ENCODE data around the gene OPN1MW3.
A peak's percentile ranks its signal among the peaks of the same experiment; 100 is the strongest.

The OPN1MW3 gene

DNA sequence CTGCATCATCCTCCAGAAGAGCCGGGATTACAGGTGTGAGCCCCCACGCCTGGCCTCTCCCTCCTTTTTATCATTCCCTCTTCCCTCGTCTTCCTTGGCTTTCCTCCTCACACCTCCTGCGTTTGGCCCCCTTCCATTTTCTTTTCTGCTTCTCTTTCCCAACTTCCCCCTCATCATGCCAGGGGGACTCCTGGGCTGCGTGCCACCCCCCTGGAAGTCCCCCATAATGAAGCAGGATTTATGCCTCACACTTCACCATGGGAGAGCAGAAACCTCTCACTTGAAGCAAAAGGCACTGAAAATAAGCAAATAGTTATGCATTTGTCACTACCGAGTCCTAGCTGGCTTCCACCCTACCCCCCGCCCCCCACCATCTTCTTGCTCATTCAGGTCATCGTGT, 46.1 kb downstream of the OPN1MW3 start:
- TF ChIP-seq, protein P1, sequence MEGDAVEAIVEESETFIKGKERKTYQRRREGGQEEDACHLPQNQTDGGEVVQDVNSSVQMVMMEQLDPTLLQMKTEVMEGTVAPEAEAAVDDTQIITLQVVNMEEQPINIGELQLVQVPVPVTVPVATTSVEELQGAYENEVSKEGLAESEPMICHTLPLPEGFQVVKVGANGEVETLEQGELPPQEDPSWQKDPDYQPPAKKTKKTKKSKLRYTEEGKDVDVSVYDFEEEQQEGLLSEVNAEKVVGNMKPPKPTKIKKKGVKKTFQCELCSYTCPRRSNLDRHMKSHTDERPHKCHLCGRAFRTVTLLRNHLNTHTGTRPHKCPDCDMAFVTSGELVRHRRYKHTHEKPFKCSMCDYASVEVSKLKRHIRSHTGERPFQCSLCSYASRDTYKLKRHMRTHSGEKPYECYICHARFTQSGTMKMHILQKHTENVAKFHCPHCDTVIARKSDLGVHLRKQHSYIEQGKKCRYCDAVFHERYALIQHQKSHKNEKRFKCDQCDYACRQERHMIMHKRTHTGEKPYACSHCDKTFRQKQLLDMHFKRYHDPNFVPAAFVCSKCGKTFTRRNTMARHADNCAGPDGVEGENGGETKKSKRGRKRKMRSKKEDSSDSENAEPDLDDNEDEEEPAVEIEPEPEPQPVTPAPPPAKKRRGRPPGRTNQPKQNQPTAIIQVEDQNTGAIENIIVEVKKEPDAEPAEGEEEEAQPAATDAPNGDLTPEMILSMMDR (IDR thresholded peaks at IDR 0.05; ENCODE audit: low read depth, low read length) = no peak
- in situ Hi-C loops (cut with HindIII; ENCODE audit: low sequenced_read_pairs) = no loop called here

DNA sequence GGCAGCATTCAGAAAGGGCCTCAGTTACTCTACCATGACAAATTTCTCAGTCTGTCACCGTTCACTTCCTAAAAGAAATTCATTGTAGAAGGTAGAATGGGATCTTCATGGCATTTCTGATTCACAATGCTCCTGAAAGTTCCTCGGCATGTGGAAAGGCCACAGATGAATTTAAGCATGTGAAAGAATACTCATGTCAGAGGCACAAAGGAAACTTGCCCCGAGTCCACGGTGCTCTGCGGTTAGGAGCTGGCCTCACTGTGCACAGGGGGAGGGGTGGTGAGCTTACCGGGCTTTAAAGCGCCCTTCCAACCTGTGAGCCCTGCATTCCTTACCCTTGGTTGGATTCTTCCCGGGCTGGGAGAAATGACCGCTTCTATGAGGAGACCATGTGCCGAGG, 47.5 kb downstream of the OPN1MW3 start:
- TF ChIP-seq, protein P1 (IDR thresholded peaks at IDR 0.05; ENCODE audit: low read depth, low read length) = no peak
- in situ Hi-C loops (cut with HindIII; ENCODE audit: low sequenced_read_pairs) = no loop called here

More for the DNA sequence above, 46.1 kb downstream of the OPN1MW3 start:
- H3K4me3 ChIP-seq (ENCODE audit: low read depth, low read length) = no peak overlapping the region
- DNase-seq (ENCODE audit: low read depth, low spot score) = no peak

DNA sequence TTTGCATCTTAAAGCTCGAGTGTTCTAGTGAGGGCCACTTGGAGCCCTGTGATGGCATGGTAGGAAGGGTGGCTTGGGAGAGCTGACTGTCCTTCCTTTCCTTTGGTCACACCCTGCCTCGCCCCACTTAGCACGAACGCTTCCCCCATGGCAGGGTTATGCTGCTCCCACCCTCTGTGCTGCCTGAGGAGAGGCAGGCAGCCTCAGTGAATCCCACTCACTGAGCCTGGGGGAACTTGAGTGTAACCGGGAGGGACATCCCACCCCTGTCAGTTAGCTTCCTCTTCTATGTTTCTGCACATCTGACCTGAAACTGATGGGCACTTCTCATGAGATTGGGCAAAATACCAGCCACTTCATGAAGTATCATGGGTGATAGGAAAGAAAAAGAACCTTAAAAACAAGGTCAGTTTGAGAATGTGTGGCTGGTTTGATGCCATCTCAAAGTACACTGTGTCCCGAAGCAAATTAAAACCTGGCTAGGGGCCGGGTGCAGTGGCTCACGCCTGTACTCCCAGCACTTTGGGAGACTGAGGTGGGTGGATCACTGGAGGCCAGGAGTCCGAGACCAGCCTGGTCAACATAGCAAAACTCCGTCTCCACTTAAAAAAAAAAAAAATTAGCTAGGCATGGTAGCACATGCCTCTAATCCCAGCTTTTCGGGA, 48.3 kb downstream of the OPN1MW3 start:
- no peak overlapping the region for H3K4me3 ChIP-seq (ENCODE audit: low read depth, low read length)
- no peak for DNase-seq (ENCODE audit: low read depth, low spot score)
- in situ Hi-C loops (cut with HindIII; ENCODE audit: low sequenced_read_pairs) = no loop called here
- TF ChIP-seq, protein P1 (IDR thresholded peaks at IDR 0.05; ENCODE audit: low read depth, low read length) = no peak

More for the DNA sequence above, 47.5 kb downstream of the OPN1MW3 start:
- no peak for DNase-seq (ENCODE audit: low read depth, low spot score)
- H3K4me3 ChIP-seq (ENCODE audit: low read depth, low read length) = no peak overlapping the region

DNA sequence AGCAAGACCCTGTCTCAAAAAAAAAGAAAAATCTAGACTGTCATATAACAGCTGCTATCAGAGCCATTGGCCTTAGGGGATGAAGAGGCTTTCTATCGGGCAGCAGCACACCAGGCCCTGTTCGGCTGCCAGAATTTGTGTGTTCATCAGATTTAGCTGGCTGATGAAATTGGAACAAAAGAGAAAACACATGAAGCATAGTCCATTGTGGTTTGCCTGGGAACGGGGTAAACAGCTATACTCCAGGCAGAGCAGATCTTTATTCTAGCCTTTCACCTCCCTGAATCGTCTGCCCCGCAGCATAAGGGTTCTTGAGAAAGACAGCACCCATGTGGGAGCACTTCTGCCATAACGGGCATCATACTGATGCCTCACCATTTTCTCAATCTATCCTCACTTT, 49.8 kb downstream of the OPN1MW3 start:
- in situ Hi-C loops (cut with HindIII; ENCODE audit: low sequenced_read_pairs) = no loop called here
- TF ChIP-seq, protein P1 (IDR thresholded peaks at IDR 0.05; ENCODE audit: low read depth, low read length) = no peak
- H3K4me3 ChIP-seq (ENCODE audit: low read depth, low read length) = no peak overlapping the region
- no peak for DNase-seq (ENCODE audit: low read depth, low spot score)

DNA sequence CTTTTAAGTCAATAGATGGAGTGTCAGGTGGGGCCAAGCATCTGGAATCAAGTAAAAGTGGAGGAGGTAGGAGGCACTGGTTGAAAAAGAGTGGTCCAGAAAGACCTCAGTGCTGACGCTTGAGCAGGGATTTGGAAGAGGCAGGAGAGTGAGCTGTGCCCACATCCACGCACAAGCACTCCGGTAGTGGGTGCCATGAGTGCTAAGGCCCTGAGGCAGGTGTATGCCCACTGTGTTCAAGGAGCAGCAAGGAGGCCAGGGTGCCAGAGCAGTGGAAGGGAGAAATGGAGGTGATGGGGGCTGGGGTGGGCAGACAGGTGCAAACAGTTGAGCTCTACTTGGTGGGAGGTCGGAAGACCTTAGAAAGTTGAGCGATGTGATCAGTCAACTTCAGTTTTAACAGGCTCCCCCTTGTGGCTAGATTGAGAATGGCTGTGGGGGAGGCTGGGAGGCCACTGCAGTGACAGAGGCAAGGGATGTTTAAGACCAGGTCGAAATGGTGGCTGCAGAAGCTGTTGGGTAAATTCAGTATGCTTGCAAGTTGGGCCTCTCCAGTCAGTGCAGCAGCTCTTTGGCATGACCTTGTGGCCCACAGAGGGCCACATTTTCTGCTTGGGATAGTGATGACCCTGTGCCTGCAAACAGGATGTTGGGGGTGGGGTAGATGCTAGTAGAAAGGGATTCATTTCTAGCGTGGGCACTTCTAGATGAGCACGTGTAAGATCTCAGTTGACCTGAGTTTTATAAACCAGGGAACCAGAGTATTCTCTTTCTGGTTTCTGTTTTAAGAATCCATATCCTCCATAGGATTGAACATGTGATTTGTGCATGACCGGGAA, 50.9 kb downstream of the OPN1MW3 start:
- TF ChIP-seq, protein P1 (IDR thresholded peaks at IDR 0.05; ENCODE audit: low read depth, low read length) = peak; percentile 76
- DNase-seq (ENCODE audit: low read depth, low spot score) = peak; percentile 18
- in situ Hi-C loops (cut with HindIII; ENCODE audit: low sequenced_read_pairs) = no loop called here
- no peak overlapping the region for H3K4me3 ChIP-seq (ENCODE audit: low read depth, low read length)

DNA sequence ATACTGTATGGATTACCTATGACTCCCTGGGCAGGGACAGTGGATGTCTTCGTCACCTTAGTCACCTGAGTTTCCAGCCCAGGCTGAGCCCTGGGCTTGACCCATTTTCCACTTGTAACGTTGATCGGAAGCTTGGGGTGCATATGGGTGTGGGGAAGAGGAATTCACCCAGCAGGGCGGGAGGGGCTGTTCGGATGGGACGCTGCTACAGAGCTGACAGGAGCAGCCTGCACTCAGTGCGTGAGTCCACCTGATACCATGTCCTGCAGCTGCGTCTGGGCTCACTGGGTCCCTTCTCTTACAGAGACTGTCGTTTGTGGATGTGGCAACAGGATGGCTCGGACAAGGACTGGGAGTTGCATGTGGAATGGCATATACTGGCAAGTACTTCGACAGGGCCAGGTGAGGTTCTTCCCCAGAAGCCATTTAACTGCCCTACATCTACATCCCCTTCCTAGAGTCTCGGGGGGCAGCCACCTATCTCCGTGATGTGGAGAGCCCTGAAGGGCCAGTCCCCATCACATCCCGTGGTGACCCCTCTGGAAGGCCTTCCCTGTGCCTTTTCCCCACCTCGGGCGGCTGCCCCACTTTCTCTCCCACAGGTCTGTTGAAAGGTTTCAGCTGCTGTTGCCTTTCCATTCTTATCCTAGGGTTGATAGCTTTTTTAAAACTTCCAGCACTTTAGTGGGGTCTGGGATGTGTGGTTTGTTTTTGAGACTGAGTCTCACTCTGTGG, 51.8 kb downstream of the OPN1MW3 start:
- in situ Hi-C loops (cut with HindIII; ENCODE audit: low sequenced_read_pairs) = no loop called here
- H3K4me3 ChIP-seq (ENCODE audit: low read depth, low read length) = no peak overlapping the region
- TF ChIP-seq, protein P1 (IDR thresholded peaks at IDR 0.05; ENCODE audit: low read depth, low read length) = no peak
- no peak for DNase-seq (ENCODE audit: low read depth, low spot score)
